HG02981 (cell line): ENCODE results near the gene EXOC6B.
"Not testable (repeated sequence)": the region's sequence is repeated elsewhere in the genome, so short reads cannot be mapped to it uniquely, and the experiment has no call there.

Experiments
- ATAC-seq: cut with Tn5 transposase; IDR thresholded peaks from one replicate; pipeline ENCODE4 v1.9.1; 2021; ENCODE audit warnings: mild to moderate bottlenecking, moderate library complexity; ENCODE audit not compliant: unreplicated experiment

The EXOC6B gene

GRCh38 chr2:72619626-72620025 lies 206.2 kb downstream of the EXOC6B start:
- ATAC-seq, result no peak

- ATAC-seq, result no peak
These were observed 211.9 kb downstream of the EXOC6B start for GRCh38 chr2:72613931-72614330.

GRCh38 chr2:72612614-72613160 lies 213.1 kb downstream of the EXOC6B start:
- no peak for ATAC-seq

GRCh38 chr2:72607189-72607588 lies 218.6 kb downstream of the EXOC6B start:
- ATAC-seq, result no peak

GRCh38 chr2:72605836-72606442 lies 219.9 kb downstream of the EXOC6B start:
- no peak for ATAC-seq

GRCh38 chr2:72604468-72604867 lies 221.4 kb downstream of the EXOC6B start:
- ATAC-seq, result no peak

GRCh38 chr2:72603481-72603880 lies 222.4 kb downstream of the EXOC6B start:
- ATAC-seq, result no peak

- ATAC-seq, result no peak
These were observed 223.1 kb downstream of the EXOC6B start for GRCh38 chr2:72602711-72603110.

- no peak for ATAC-seq
These were observed 223.7 kb downstream of the EXOC6B start for GRCh38 chr2:72602095-72602494.

- not testable (repeated sequence) for ATAC-seq
These were observed 242.0 kb downstream of the EXOC6B start for GRCh38 chr2:72583836-72584235.

- ATAC-seq, result no peak
These were observed 242.5 kb downstream of the EXOC6B start for GRCh38 chr2:72583376-72583775.

- no peak for ATAC-seq
These were observed 244.2 kb downstream of the EXOC6B start for GRCh38 chr2:72581560-72582181.

GRCh38 chr2:72579591-72580180 lies 246.1 kb downstream of the EXOC6B start:
- no peak for ATAC-seq

- no peak for ATAC-seq
These were observed 249.0 kb downstream of the EXOC6B start for GRCh38 chr2:72576861-72577260.

- no peak for ATAC-seq
These were observed 249.4 kb downstream of the EXOC6B start for GRCh38 chr2:72576459-72576858.

GRCh38 chr2:72574886-72575285 lies 250.9 kb downstream of the EXOC6B start:
- no peak for ATAC-seq

- no peak for ATAC-seq
These were observed 252.6 kb downstream of the EXOC6B start for GRCh38 chr2:72573232-72573631.

GRCh38 chr2:72572501-72572900 lies 253.3 kb downstream of the EXOC6B start:
- no peak for ATAC-seq

GRCh38 chr2:72570413-72570812 lies 255.4 kb downstream of the EXOC6B start:
- no peak for ATAC-seq

GRCh38 chr2:72562451-72563153 lies 263.2 kb downstream of the EXOC6B start:
- ATAC-seq, result no peak

- ATAC-seq, result no peak
These were observed 264.1 kb downstream of the EXOC6B start for GRCh38 chr2:72561621-72562318.
